Liver (tissue), 9 donors: Measurements from ENCODE around the gene KHDC3L. TPM values are rescaled to one million over a fixed set of nuclear protein-coding genes. Genes with fewer than 3 reads are reported as not detected.
"Not testable (repeated sequence)": the region's sequence is repeated elsewhere in the genome, so short reads cannot be mapped to it uniquely, and the experiment has no call there.

ENCODE experiments used
- DNase-seq: peaks from one replicate; pipeline ENCODE4 v3.0.0-alpha.2; 2017; ENCODE audit warnings: low spot score
- H3K27ac ChIP-seq, 2 donors: one replicate each; pipeline ENCODE4 v1.7.0; 2013; ENCODE audit warnings: inconsistent platforms in 2 of 2, low read length in 2 of 2, control low read depth in 1 of 2, low read depth in 1 of 2, mild to moderate bottlenecking in 1 of 2
- H3K27me3 ChIP-seq, 4 donors: one replicate each; pipeline versions ENCODE4 v1.6.1 to v1.7.0; 2013; ENCODE audit warnings: low read length in 3 of 4, inconsistent platforms in 1 of 4, mild to moderate bottlenecking in 1 of 4, moderate library complexity in 1 of 4; ENCODE audit not compliant: control insufficient read depth in 4 of 4, insufficient read depth in 4 of 4
- H3K36me3 ChIP-seq, 4 donors: one replicate each; pipeline versions ENCODE4 v1.6.1 to v1.7.0; 2013; ENCODE audit warnings: low read length in 3 of 4, mild to moderate bottlenecking in 3 of 4, low read depth in 1 of 4, moderate library complexity in 1 of 4; ENCODE audit not compliant: control insufficient read depth in 4 of 4, insufficient read depth in 3 of 4
- H3K4me1 ChIP-seq, 4 donors: one replicate each; pipeline versions ENCODE4 v1.6.1 to v1.7.0; 2013; ENCODE audit warnings: low read length in 3 of 4, mild to moderate bottlenecking in 3 of 4, moderate library complexity in 1 of 4; ENCODE audit not compliant: control insufficient read depth in 4 of 4, insufficient read depth in 4 of 4
- H3K4me3 ChIP-seq, 3 donors: one replicate each; pipeline versions ENCODE4 v1.6.1 to v1.7.0; 2013; ENCODE audit warnings: low read length in 3 of 3, control low read depth in 1 of 3, low read depth in 1 of 3, mild to moderate bottlenecking in 1 of 3
- H3K9ac ChIP-seq, 2 donors: one replicate each; pipeline ENCODE4 v1.7.0; 2013; ENCODE audit warnings: low read length in 2 of 2, mild to moderate bottlenecking in 2 of 2, moderate library complexity in 2 of 2, control low read depth in 1 of 2, low read depth in 1 of 2
- H3K9me3 ChIP-seq, 4 donors: one replicate each; pipeline versions ENCODE4 v1.6.1 to v1.7.0; 2013; ENCODE audit warnings: low read length in 3 of 4; ENCODE audit not compliant: control insufficient read depth in 4 of 4
- EGR1 ChIP-seq, 2 donors: IDR thresholded peaks; 2 replicates each; pipeline ENCODE4 v1.6.1; 2016 to 2018; ENCODE audit warnings: antibody characterized with exemption in 2 of 2, low read depth in 2 of 2
- FOXA1 ChIP-seq: IDR thresholded peaks from 2 replicates; pipeline ENCODE4 v1.6.1; 2016; ENCODE audit warnings: antibody characterized with exemption
- FOXA2 ChIP-seq: IDR thresholded peaks from 2 replicates; pipeline ENCODE4 v1.6.1; 2016; ENCODE audit warnings: antibody characterized with exemption
- GABPA ChIP-seq, 2 donors: IDR thresholded peaks in 1 of 2; conservative IDR thresholded peaks in 1 of 2; 2 replicates each; pipeline ENCODE4 v1.6.1; 2016; ENCODE audit warnings: antibody characterized with exemption in 2 of 2, mild to moderate bottlenecking in 1 of 2, moderate library complexity in 1 of 2
- HNF4A ChIP-seq, 2 donors: conservative IDR thresholded peaks; 2 replicates each; pipeline ENCODE4 v1.6.1; 2016; ENCODE audit warnings: antibody characterized with exemption in 2 of 2, mild to moderate bottlenecking in 2 of 2
- HNF4G ChIP-seq: IDR thresholded peaks from 2 replicates; pipeline ENCODE4 v1.6.1; 2016; ENCODE audit warnings: antibody characterized with exemption
- JUND ChIP-seq, 2 donors: IDR thresholded peaks; 2 replicates each; pipeline ENCODE4 v1.6.1; 2016; ENCODE audit warnings: antibody characterized with exemption in 2 of 2
- NR2F2 ChIP-seq: IDR thresholded peaks from 2 replicates; pipeline ENCODE4 v1.6.1; 2016; ENCODE audit warnings: antibody characterized with exemption
- RAD21 ChIP-seq, 2 donors: IDR thresholded peaks; 2 replicates each; pipeline ENCODE4 v1.6.1; 2016; ENCODE audit warnings: antibody characterized with exemption in 2 of 2, mild to moderate bottlenecking in 2 of 2
- RXRA ChIP-seq, 2 donors: IDR thresholded peaks; 2 replicates each; pipeline ENCODE4 v1.6.1; 2017 to 2018; ENCODE audit warnings: antibody characterized with exemption in 2 of 2, mild to moderate bottlenecking in 1 of 2
- SP1 ChIP-seq: IDR thresholded peaks from 2 replicates; pipeline ENCODE4 v1.6.1; 2018; ENCODE audit warnings: antibody characterized with exemption, mild to moderate bottlenecking
- TAF1 ChIP-seq: conservative IDR thresholded peaks from 2 replicates; pipeline ENCODE4 v1.6.1; 2016; ENCODE audit warnings: antibody characterized with exemption, mild to moderate bottlenecking
- YY1 ChIP-seq: IDR thresholded peaks from 2 replicates; pipeline ENCODE4 v1.6.1; 2016; ENCODE audit warnings: antibody characterized with exemption, mild to moderate bottlenecking
- WGBS: extraction: QIAGEN DNeasy Blood & Tissue Kit; methylation state at CpG from one replicate; pipeline ENCODE4 v1.1.7; 2013; 5-methylcytosine and 5-hydroxymethylcytosine counted together
- polyA plus RNA-seq, 2 donors: library from polyadenylated mRNA; stranded (reverse) in 1 of 2; unstranded in 1 of 2; fragments of 200-250 nt in 1 of 2; fragments of >200 nt in 1 of 2; fragmentation: Nextera tagmentation in 1 of 2; extraction: Ambion mirVana in 1 of 2; gene quantifications; one replicate each; pipeline versions ENCODE4 v1.2.1 to v1.2.3, GENCODE V29; 2013 to 2015
- total RNA-seq, 2 donors: library from RNA; depleted of rRNA; stranded (reverse); fragments of >200 nt; gene quantifications; one replicate each; pipeline ENCODE4 v1.2.3, GENCODE V29; 2014
- TF ChIP-seq, protein P1 (sequence below): IDR thresholded peaks from 2 replicates; pipeline ENCODE4 v1.6.1; 2016; ENCODE audit warnings: antibody characterized with exemption
- TF ChIP-seq, protein P2 (sequence below): IDR thresholded peaks from 2 replicates; pipeline ENCODE4 v1.6.1; 2016; ENCODE audit warnings: antibody characterized with exemption
- TF ChIP-seq, protein P3 (sequence below): IDR thresholded peaks from 2 replicates; pipeline ENCODE4 v1.6.1; 2016; ENCODE audit warnings: antibody characterized with exemption
- TF ChIP-seq, protein P4 (sequence below): IDR thresholded peaks from 2 replicates; pipeline ENCODE4 v1.6.1; 2016; ENCODE audit warnings: antibody characterized with exemption, mild to moderate bottlenecking
- donor health status: healthy.
- donor health status: healthy.
- donor health status: healthy.
- donor health status: healthy.
- donor health status: healthy.

Gene KHDC3L
- total and polyA plus RNA-seq, 4 donors: not detected

DNA sequence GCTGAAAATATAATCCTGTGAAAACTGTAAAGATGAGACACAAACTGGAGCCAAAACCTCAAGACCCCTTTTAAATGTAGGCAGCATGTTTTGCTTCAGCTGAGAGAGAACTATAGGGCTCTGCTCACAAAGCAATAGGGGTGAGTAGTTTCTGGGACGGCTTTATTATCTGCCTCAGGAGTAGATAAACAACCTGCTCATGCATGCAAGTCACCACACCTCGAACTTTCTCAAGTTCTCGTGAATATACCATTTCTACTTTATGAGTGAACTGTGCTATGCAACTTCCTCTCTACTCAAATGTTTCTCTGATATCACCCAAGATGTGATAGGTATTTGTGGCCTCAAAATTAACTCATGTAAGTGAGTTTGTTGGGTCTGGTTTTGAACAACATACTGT, 14.8 kb downstream of the KHDC3L start:
- Histone ChIP-seq H3K36me3 (no peaks in the 10 kb centered on the region), H3K9me3 (peaks cover 0 to 2% (median under 1%) of the 10 kb centered on the region in 4 donors), H3K9ac (no peak overlapping the region), H3K27ac (no peak overlapping the region), H3K27me3 (no peaks in the 10 kb centered on the region), H3K4me3 (no peak overlapping the region), H3K4me1 (no peaks in the 10 kb centered on the region)
- 63% methylated on average over 3 of the region's 3 CpGs for WGBS
- TF ChIP-seq, protein P1, sequence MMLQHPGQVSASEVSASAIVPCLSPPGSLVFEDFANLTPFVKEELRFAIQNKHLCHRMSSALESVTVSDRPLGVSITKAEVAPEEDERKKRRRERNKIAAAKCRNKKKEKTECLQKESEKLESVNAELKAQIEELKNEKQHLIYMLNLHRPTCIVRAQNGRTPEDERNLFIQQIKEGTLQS: no peak
- TF ChIP-seq RAD21 (IDR thresholded peaks at IDR 0.05): no peak
- TF ChIP-seq TAF1: no peak
- TF ChIP-seq RXRA (IDR thresholded peaks at IDR 0.05): no peak
- TF ChIP-seq, protein P2, sequence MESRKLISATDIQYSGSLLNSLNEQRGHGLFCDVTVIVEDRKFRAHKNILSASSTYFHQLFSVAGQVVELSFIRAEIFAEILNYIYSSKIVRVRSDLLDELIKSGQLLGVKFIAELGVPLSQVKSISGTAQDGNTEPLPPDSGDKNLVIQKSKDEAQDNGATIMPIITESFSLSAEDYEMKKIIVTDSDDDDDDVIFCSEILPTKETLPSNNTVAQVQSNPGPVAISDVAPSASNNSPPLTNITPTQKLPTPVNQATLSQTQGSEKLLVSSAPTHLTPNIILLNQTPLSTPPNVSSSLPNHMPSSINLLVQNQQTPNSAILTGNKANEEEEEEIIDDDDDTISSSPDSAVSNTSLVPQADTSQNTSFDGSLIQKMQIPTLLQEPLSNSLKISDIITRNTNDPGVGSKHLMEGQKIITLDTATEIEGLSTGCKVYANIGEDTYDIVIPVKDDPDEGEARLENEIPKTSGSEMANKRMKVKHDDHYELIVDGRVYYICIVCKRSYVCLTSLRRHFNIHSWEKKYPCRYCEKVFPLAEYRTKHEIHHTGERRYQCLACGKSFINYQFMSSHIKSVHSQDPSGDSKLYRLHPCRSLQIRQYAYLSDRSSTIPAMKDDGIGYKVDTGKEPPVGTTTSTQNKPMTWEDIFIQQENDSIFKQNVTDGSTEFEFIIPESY: no peak
- TF ChIP-seq YY1: no peak
- TF ChIP-seq GABPA (IDR thresholded peaks at IDR 0.05 in 1 of 2, conservative IDR thresholded peaks at IDR 0.05 in 1 of 2): no peak
- no peak for TF ChIP-seq HNF4A (conservative IDR thresholded peaks at IDR 0.05)
- no peak for TF ChIP-seq NR2F2
- TF ChIP-seq SP1: no peak
- TF ChIP-seq EGR1 (IDR thresholded peaks at IDR 0.05; ENCODE audit: low read depth in 2 of 2): no peak
- no peak for DNase-seq

DNA sequence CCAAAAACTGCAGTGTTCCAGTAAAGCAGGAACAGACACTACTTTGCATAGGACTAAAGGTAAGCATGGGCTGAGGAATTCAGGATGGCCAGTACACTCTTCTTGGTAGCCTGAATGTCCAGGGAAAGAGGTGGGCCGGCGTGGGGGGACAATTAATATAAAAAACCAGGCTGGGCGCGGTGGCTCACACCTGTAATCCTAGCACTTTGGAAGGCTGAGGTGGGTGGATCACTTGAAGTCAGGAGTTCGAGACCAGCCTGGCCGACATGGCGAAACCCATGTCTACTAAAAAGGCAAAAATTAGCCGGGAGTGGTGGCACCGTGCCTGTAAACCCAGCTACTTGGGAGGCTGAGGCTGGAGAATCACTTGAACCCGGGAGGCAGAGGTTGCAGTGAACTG, 19.1 kb downstream of the KHDC3L start:
- not testable (repeated sequence) for DNase-seq, H3K9me3 ChIP-seq, H3K9ac ChIP-seq, H3K27ac ChIP-seq, H3K4me1 ChIP-seq, H3K4me3 ChIP-seq, H3K27me3 ChIP-seq, H3K36me3 ChIP-seq
- WGBS: 94% methylated on average over 10 of the region's 10 CpGs

DNA sequence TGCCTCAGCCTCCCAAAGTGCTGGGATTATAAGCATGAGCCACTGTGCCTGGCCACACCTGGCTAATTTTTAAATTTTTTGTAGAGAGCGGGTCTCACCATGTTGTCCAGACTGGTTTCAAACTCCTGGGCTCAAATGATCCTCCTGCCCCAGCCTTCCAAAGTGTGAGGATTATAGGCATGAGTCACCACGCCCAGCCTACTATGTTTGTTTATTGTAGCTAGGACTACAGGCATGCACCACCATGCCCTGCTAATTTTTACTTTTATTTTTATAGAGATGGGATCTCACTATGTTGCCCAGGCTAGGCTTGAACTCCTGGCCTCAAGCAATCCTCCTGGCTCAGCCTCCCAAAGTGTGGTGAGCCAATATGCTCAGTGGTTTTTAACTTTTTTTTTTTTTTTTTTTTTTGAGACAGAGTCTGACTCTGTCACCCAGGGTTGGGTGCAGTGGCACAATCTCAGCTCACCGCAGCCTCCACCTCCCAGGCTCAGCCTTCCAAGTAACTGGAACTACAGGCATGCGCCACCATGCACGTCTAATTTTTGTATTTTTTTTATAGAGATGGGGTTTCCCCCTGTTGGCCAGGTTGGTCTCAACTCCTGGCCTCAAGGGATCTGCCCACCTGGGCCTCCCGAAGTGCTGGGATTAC, 20.1 kb downstream of the KHDC3L start:
- H3K9me3 ChIP-seq: no peaks in the 10 kb centered on the region
- no peaks in the 10 kb centered on the region for H3K27me3 ChIP-seq
- DNase-seq: no peak
- no peak overlapping the region for H3K4me3 ChIP-seq
- 87% methylated on average over 6 of the region's 6 CpGs for WGBS
- no peak overlapping the region for H3K9ac ChIP-seq
- H3K36me3 ChIP-seq: no peaks in the 10 kb centered on the region
- peaks cover 0 to 2% (median 0%) of the 10 kb centered on the region in 4 donors for H3K4me1 ChIP-seq
- H3K27ac ChIP-seq: no peak overlapping the region
- TF ChIP-seq, protein P3, sequence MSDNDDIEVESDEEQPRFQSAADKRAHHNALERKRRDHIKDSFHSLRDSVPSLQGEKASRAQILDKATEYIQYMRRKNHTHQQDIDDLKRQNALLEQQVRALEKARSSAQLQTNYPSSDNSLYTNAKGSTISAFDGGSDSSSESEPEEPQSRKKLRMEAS: no peak
- TF ChIP-seq GABPA (IDR thresholded peaks at IDR 0.05 in 1 of 2, conservative IDR thresholded peaks at IDR 0.05 in 1 of 2) (no peak), FOXA1 (no peak), EGR1 (IDR thresholded peaks at IDR 0.05; ENCODE audit: low read depth in 2 of 2) (no peak), TAF1 (no peak), JUND (IDR thresholded peaks at IDR 0.05) (no peak), NR2F2 (no peak), FOXA2 (no peak), HNF4G (no peak)
- TF ChIP-seq, protein P2: no peak
- TF ChIP-seq, protein P1: no peak
- TF ChIP-seq, protein P4, sequence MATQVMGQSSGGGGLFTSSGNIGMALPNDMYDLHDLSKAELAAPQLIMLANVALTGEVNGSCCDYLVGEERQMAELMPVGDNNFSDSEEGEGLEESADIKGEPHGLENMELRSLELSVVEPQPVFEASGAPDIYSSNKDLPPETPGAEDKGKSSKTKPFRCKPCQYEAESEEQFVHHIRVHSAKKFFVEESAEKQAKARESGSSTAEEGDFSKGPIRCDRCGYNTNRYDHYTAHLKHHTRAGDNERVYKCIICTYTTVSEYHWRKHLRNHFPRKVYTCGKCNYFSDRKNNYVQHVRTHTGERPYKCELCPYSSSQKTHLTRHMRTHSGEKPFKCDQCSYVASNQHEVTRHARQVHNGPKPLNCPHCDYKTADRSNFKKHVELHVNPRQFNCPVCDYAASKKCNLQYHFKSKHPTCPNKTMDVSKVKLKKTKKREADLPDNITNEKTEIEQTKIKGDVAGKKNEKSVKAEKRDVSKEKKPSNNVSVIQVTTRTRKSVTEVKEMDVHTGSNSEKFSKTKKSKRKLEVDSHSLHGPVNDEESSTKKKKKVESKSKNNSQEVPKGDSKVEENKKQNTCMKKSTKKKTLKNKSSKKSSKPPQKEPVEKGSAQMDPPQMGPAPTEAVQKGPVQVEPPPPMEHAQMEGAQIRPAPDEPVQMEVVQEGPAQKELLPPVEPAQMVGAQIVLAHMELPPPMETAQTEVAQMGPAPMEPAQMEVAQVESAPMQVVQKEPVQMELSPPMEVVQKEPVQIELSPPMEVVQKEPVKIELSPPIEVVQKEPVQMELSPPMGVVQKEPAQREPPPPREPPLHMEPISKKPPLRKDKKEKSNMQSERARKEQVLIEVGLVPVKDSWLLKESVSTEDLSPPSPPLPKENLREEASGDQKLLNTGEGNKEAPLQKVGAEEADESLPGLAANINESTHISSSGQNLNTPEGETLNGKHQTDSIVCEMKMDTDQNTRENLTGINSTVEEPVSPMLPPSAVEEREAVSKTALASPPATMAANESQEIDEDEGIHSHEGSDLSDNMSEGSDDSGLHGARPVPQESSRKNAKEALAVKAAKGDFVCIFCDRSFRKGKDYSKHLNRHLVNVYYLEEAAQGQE: no peak
